MM.1S (cell line): ENCODE results near the gene ITGB3.

ENCODE experiments used
- CTCF ChIP-seq: fragments of 300-600 bp; sonication (generic); IDR thresholded peaks from 2 replicates; pipeline ENCODE4 v1.5.1; 2016; ENCODE audit warnings: antibody characterized with exemption, low read length, mixed read lengths
- EZH2 ChIP-seq: fragments of 300-600 bp; sonication (generic); optimal IDR thresholded peaks from 2 replicates; pipeline ENCODE3; 2017; ENCODE audit warnings: low read depth, mild to moderate bottlenecking, antibody characterized with exemption, low read length, mixed read lengths

GRCh38 chr17:47318197-47318918 lies 64.7 kb downstream of the ITGB3 start:
- TF ChIP-seq CTCF (no peak), EZH2 (no peak)
